ENCODE data around the gene PRMT6.
"Not testable (repeated sequence)": the region's sequence is repeated elsewhere in the genome, so short reads cannot be mapped to it uniquely, and the experiment has no call there.

The PRMT6 gene

GRCh38 chr1:107019166-107019565 lies 37.3 kb upstream of the PRMT6 start:
- Histone ChIP-seq H3K36me3 (no peaks in the 10 kb centered on the region), H3K27ac (no peak overlapping the region), H3K27me3 (ENCODE audit: insufficient read depth, low read depth, severe bottlenecking) (no peaks in the 10 kb centered on the region), H3K9me3 (ENCODE audit: severe bottlenecking) (no peaks in the 10 kb centered on the region), H3K4me3 (ENCODE audit: low read depth, low read length) (no peak overlapping the region)
- no peak for DNase-seq
- no peak for TF ChIP-seq CTCF (IDR thresholded peaks at IDR 0.05; ENCODE audit: low read depth, low read length)

DNA sequence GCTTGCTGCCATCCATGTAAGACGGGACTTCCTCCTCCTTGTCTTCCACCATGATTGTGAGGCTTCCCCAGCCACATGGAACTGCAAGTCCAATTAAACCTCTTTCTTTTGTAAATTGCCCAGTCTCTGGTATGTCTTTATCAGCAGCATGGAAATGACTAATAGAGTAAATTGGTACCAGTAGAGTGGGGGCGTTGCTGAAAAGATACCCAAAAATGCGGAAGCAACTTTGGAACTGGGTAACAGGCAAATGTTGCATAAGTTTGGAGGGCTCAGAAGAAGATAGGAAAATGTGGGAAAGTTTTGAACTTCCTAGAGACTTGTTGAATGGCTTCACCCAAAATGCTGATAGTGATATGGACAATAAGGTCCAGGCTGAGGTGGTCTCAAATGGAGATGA lies 17.6 kb upstream of the PRMT6 start:
- not testable (repeated sequence) for DNase-seq; H3K27ac ChIP-seq; H3K36me3 ChIP-seq; H3K4me3 ChIP-seq (ENCODE audit: low read depth, low read length); H3K27me3 ChIP-seq (ENCODE audit: insufficient read depth, low read depth, severe bottlenecking)
- H3K9me3 ChIP-seq (ENCODE audit: severe bottlenecking): peaks cover 23% of the 10 kb centered on the region

- peaks cover 21% of the 10 kb centered on the region for H3K9me3 ChIP-seq (ENCODE audit: severe bottlenecking)
- not testable (repeated sequence) for H3K27me3 ChIP-seq (ENCODE audit: insufficient read depth, low read depth, severe bottlenecking); H3K27ac ChIP-seq; DNase-seq; H3K4me3 ChIP-seq (ENCODE audit: low read depth, low read length); H3K36me3 ChIP-seq
Observed at GRCh38 chr1:107044310-107045220, 11.9 kb upstream of the PRMT6 start.

DNA sequence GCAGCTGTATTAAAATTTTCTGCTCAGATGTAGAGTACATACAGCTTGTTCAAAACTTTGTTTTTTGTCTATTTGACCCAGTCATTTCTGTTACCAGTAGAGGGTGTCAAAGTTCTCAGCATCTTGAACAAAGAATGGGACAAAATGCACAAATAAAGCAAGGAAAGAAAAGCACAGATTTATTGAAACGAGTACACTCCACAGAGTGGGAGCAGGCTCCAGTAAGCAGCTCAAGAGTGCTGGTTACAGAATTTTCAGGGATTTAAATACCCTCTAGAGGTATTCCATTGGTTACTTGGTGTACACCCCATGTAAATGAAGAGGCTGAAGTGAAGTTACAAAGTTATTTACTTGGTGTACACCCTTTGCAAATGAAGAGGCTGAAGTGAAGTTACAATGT lies 8.9 kb upstream of the PRMT6 start:
- DNase-seq: no peak
- Histone ChIP-seq H3K27ac (no peak overlapping the region), H3K4me3 (ENCODE audit: low read depth, low read length) (no peak overlapping the region), H3K27me3 (ENCODE audit: insufficient read depth, low read depth, severe bottlenecking) (no peaks in the 10 kb centered on the region), H3K9me3 (ENCODE audit: severe bottlenecking) (peaks cover 13% of the 10 kb centered on the region), H3K36me3 (no peaks in the 10 kb centered on the region)
- TF ChIP-seq CTCF (IDR thresholded peaks at IDR 0.05; ENCODE audit: low read depth, low read length): no peak

- DNase-seq: no peak
- H3K9me3 ChIP-seq (ENCODE audit: severe bottlenecking): peaks cover 13% of the 10 kb centered on the region
- no peak overlapping the region for H3K4me3 ChIP-seq (ENCODE audit: low read depth, low read length)
- H3K27me3 ChIP-seq (ENCODE audit: insufficient read depth, low read depth, severe bottlenecking): no peaks in the 10 kb centered on the region
- H3K27ac ChIP-seq: no peak overlapping the region
- TF ChIP-seq CTCF (IDR thresholded peaks at IDR 0.05; ENCODE audit: low read depth, low read length): no peak
- H3K36me3 ChIP-seq: no peaks in the 10 kb centered on the region
Observed at GRCh38 chr1:107048241-107048640, 8.2 kb upstream of the PRMT6 start.

GRCh38 chr1:107051266-107051665 lies 5.2 kb upstream of the PRMT6 start:
- Histone ChIP-seq H3K4me3 (ENCODE audit: low read depth, low read length) (no peak overlapping the region), H3K36me3 (no peaks in the 10 kb centered on the region), H3K27ac (no peak overlapping the region), H3K27me3 (ENCODE audit: insufficient read depth, low read depth, severe bottlenecking) (no peaks in the 10 kb centered on the region), H3K9me3 (ENCODE audit: severe bottlenecking) (peaks cover 13% of the 10 kb centered on the region)
- no peak for TF ChIP-seq CTCF (IDR thresholded peaks at IDR 0.05; ENCODE audit: low read depth, low read length)
- DNase-seq: no peak

DNA sequence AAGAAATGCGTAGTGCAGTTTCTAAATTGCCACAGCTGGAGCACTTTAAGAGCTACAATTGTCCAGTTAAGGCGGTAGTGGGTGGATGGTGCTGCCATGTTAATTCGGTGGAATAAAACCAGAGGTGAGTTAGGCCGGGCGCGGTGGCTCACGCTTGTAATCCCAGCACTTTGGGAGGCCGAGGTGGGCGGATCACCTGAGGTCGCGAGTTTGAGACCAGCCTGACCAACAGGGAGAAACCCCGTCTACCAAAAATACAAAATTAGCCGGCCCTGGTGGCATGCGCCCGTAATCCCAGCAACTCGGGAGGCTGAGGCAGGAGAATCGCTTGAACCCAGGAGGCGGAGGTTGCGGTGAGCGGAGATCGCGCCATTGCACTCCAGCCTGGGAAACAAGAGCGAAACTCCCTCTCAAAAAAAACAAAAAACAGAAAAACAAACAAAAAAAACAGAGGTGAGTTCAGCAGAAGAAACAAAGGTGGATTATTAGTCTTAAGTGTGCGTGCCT lies 502 bp upstream of the PRMT6 start:
- DNase-seq; H3K9me3 ChIP-seq (ENCODE audit: severe bottlenecking); H3K27me3 ChIP-seq (ENCODE audit: insufficient read depth, low read depth, severe bottlenecking): not testable (repeated sequence)
- H3K27ac ChIP-seq: peak overlapping the region; percentile 92
- H3K4me3 ChIP-seq (ENCODE audit: low read depth, low read length): peak overlapping the region; percentile 94
- peaks cover 30% of the 10 kb centered on the region for H3K36me3 ChIP-seq

All from WERI-Rb-1 (cell line).